Measurements from ENCODE around the gene TMEM273.

TMEM273 gene

GRCh38 chr10:49161411-49161997 lies 26.7 kb downstream of the TMEM273 start:
- DNase-seq = no peak

DNA sequence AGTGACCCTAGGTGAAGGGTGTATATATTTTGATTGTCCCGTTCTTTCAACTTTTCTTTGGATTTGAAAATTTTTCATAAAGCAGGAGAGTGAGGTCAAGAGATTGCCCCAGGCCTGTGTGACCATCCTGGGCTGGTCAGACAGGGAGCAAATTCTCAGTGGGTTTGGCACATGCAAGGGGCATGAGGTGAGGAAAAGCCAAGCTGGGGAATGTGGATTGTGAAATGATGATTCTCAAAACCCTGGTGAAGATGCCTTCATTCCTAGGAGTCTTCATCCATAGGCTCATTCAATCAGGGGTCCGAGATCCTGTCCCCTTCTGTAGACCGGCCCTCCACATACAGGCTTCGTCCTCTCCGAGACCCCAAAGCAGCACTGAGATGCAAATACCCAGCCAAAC lies 27.4 kb downstream of the TMEM273 start:
- no peak for DNase-seq

GRCh38 chr10:49160110-49160509 lies 28.1 kb downstream of the TMEM273 start:
- DNase-seq = no peak

DNA sequence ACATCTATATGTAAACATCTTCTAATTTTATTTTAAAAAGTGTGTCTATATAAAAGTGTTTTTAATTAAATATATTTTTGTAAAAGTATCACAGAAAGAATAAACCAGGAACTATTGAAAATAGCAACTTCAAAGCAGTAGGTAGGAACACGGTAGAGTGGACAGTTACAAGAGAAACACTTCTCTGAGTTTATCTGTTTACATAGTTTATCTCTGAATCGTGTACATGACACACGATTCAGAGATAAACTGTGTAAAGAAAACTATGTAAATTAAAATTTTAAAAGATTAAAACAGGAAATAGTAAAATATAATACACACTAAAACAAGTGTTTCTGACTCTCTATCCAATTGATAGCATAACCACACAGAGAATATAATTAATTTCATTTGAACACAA lies 29.3 kb downstream of the TMEM273 start:
- no peak for DNase-seq

GRCh38 chr10:49158404-49158803 lies 29.8 kb downstream of the TMEM273 start:
- DNase-seq = no peak

GRCh38 chr10:49157229-49157628 lies 31.0 kb downstream of the TMEM273 start:
- no peak for DNase-seq

DNA sequence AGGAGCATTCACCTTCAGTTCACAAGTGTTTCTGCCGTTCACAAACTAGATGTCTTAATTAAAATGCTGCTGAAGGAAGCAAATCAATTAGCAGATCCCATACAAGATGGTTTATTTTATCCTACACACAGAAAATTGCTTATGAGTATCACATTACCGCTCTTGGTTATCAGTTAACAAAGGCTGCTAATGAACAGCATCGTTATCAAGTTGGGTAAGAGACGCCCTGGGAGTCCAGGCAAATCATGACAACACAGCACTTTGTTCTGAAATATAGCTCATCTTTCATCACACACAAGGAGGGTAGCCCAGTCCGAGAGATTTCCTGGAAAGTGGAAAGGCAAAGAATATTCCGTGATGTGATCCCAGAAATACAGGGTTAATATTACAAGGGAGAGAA lies 33.5 kb downstream of the TMEM273 start:
- DNase-seq = no peak

GRCh38 chr10:49153971-49154370 lies 34.2 kb downstream of the TMEM273 start:
- DNase-seq = no peak

DNA sequence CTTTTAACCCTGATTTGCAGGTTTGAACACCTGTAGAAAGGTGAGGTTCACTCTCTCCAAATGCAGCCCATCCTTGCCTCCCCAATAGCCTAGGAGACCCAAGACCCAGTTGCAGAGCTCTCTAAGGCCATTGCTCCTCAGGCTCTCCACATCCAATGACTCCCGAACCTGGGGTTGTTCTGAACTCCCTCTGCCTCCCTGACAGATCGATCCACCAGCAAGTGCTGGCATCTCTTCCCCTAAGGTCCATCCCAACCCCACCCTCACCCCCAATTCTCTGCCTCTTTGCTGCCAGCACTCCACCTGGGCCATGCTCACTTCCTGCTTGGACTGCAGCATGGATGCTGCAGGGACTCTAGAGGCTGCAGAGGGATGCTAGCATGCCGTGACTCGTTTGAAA lies 35.1 kb downstream of the TMEM273 start:
- no peak for DNase-seq

- no peak for DNase-seq
These were observed 35.5 kb downstream of the TMEM273 start for GRCh38 chr10:49152663-49153062.

DNA sequence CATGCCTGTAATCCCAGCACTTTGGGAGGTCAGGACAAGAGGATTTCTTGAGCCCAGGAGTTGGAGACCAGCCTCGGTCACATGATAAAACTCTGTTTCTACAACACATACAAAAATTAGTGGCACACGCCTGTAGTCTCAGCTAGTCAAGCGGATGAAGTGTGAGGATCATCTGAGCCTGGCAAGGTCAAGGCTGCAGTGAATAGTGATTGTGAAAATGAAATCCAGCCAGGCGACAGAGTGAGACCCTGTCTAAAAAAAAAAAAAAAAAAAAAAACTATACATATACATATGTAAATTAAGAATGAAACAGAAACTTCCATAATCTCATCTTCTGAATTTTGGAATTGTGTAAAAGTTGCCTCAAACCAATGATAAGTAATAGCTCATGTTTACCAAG lies 36.2 kb downstream of the TMEM273 start:
- DNase-seq = no peak

DNA sequence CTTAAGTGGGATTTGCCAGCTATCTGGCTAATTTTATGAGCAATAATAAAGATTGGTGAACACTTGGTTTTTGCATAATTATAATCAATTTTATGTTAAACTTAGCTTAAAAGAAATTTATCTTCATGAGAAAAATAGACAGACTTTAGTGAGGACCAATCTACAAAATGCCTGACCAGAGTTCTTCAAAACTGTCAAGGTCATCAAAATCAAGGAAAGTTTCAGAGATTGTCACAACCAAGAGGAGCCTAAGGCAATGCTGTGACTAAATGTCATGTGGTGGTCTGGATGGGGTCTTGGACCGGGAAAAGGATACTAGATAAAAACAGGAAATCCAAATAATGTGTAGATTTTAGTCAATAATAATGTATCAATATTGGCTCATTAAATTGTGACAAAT lies 36.7 kb downstream of the TMEM273 start:
- DNase-seq = no peak

DNA sequence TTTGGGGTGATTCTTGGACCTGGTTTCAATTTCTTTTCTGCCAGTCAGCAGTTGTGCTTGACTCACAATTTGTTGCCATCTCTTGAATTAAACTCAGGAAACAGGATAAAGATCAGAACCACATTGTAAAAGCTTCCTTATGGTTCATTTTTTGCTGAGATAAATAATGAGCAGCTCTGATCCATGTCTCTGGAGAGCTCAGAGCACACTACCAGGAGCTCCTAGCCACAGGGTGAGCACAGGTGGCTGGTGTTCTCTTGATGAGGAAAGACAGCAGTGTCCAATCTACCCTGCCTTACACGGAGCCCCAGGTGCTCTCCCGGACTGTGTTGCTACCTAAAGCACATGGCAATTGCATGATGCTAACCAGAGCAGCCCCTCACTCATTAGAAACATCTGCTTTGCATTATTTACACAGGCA lies 37.2 kb downstream of the TMEM273 start:
- DNase-seq = no peak

- peak; percentile 75 for DNase-seq
These were observed 37.8 kb downstream of the TMEM273 start for GRCh38 chr10:49150426-49150825.

DNA sequence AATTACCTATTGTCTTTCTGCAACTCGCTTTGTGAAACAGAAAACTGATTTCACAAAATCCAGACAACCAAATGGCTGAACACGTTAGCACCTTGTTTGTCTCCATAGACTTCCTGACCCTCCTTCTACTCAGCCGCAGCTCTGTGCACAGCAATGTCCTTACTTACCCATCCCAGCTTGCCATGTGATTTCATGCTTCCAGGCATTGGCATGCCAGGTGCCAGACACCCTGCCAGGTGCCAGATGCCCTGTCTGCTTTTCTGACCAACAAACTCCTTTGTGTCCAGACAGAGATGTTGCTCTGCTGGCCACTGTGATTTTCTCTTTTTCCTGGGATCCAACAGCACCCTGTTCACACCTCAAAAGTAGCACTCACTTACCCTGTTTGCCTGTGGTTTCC lies 38.3 kb downstream of the TMEM273 start:
- peak; percentile 11 for DNase-seq

- no peak for DNase-seq
These were observed 44.0 kb downstream of the TMEM273 start for GRCh38 chr10:49144058-49144720.

- DNase-seq = no peak
These were observed 44.9 kb downstream of the TMEM273 start for GRCh38 chr10:49143249-49143648.

DNA sequence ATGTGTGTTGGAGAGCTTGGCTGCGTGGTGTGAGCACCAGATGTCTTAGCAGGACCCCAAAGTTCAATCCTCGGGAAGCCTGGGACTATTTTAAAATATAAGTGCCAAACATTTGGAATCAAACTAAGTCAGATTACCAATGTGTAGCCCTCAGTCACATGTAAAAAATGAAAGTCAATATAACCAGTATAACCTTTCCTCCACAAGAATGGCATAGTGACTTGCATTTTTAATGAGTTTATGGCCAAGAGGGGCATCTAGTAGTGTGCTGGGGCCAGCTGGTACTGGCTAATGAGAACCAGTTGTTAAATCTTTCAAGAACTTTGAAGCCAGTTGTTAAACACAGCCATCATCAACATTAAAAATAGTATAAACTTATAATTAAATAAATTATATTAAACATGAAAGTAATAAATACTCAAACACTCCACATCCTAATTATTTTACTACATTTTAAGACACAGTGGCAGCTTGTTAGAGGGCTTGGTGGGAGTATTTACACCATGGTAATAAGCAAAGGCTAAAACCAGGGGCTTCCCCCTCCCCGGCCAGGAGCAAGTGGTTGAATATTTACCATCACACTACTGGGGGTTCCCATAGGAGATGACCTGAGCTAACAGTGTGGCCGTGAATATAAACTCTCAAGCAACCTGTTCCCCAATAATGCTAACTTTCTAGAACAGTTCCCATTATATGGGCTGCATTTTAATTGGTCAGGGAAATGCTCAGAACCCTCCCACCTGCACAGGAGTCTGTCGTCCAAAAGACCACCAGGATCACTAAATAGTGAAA lies 46.5 kb downstream of the TMEM273 start:
- no peak for DNase-seq

GRCh38 chr10:49140304-49141177 lies 47.6 kb downstream of the TMEM273 start:
- DNase-seq = no peak

DNA sequence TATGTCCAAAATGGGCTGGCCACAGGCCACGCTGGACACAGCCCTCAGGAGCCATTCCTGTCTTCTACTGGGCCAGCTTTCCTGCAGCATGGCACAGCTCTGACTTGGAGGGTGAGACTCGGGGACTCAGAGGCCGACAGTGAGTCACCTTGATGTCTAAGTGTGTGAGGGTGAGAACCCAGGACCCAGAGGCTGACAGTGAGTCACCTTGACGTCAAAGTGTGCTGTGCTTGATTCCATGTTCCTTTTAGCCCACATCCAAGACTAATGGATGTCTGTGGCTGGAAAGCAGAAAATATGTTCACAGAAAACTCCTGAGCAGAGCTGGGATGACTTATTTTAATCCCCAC lies 48.4 kb downstream of the TMEM273 start:
- DNase-seq = no peak

DNA sequence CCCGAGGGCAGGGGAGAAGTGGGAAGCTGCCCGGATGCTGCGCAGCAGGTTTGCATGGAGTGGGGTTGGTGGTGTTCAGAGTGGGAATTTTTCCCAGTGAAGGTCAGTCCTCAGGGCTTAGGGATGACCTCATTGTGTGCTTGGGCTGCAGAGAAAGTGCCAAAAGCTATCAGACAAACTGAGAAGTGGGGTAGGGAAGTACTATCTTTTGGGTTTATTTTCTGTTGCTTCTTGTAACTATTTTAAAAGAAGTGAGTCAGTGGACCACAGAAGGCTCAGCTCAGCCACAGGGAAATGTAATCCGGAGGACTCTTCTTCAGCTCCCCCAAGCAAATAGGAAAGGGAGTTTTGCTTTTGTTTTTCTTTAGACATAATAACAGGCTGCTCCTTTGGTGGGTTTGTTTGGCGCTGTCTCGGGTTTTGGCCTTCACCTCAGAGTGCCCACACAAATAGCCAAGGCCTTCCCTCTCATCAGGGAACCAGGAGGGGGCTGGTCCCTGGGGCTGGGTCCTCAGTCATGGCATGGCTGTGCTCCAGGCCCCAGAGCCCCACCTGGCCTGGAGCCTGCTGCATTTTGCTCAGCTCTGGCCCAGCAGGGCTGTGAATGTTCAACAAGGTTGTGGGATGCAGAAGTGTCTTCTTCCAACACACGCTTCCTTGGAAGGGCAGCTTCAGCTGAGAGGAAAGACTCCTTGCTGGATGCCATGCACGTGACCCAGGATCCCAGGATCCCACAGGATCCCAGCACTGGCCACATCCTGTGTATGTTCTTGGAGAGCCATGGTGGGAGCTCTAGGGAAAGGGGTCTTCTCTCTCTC lies 49.0 kb downstream of the TMEM273 start:
- DNase-seq = no peak

GRCh38 chr10:49138361-49138891 lies 49.8 kb downstream of the TMEM273 start:
- no peak for DNase-seq
